GM19328 (cell line): Measurements from ENCODE around the gene FNDC3A.
"Not testable (repeated sequence)": the region's sequence is repeated elsewhere in the genome, so short reads cannot be mapped to it uniquely, and the experiment has no call there.

Experiments used
- ATAC-seq: cut with Tn5 transposase; IDR thresholded peaks from one replicate; pipeline ENCODE4 v1.9.1; 2021; ENCODE audit warnings: mild to moderate bottlenecking, moderate library complexity; ENCODE audit not compliant: unreplicated experiment

FNDC3A gene

GRCh38 chr13:49029570-49029969 lies 53.9 kb downstream of the FNDC3A start:
- no peak for ATAC-seq

- ATAC-seq: no peak
Measured at GRCh38 chr13:49030213-49030612, 54.5 kb downstream of the FNDC3A start.

DNA sequence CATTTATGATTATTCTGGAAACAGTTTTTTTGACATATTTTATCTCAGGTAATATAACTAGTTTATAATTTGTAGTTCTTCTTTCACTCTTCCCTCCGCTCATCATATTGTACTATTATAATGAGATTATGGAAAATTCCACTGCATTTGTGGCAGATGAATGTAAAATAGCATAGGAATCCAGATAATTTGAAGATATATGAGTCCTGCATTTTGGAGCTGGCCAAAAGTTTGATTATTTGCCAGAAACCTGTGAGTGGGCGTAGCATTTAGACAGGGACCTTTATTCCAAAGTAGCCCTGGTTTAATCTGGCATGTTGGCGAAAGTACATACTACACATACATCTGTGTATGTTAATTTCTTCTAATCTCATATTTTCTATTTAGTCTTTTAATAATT lies 65.2 kb downstream of the FNDC3A start:
- ATAC-seq: no peak

DNA sequence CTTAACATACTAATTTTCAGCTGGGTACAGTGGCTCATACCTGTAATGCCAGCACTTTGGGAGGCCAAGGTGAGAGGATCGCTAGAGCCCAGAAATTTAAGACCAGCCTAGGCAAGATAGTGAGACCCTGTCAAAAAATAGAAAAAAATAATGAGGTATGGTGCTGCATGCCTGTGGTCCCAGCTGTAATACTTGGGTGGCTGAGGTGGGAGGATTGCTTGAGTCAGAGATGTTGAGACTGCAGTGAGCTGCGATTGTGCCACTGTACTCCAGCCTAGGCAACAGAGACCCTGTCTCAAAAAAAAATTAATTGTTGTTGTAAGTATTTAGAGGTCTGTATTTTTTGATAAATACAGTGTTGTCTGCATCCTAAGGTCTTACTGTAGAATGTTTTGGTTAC lies 66.8 kb downstream of the FNDC3A start:
- ATAC-seq: no peak

- ATAC-seq: no peak
Measured at GRCh38 chr13:49044008-49044407, 68.3 kb downstream of the FNDC3A start.

DNA sequence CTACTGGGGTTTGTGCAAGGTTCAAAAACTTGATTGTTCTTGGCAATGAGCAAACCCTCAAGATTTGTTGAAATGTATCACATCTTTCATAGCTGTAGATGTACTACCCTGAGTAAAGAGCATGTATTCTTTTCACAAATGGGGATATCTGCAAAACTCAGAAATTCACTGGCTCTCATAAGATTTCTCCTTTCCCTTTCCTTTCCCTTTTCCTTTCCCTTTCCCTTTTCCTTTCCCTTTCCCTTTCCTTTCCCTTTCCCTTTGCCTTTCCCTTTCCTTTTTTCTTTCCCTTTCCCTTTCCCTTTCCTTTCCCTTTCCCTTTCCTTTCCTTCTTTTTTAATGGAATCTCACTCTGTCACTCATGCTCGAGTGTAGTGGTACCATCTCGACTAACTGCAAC lies 69.1 kb downstream of the FNDC3A start:
- ATAC-seq: no peak

- ATAC-seq: no peak
Measured at GRCh38 chr13:49046002-49046401, 70.3 kb downstream of the FNDC3A start.

DNA sequence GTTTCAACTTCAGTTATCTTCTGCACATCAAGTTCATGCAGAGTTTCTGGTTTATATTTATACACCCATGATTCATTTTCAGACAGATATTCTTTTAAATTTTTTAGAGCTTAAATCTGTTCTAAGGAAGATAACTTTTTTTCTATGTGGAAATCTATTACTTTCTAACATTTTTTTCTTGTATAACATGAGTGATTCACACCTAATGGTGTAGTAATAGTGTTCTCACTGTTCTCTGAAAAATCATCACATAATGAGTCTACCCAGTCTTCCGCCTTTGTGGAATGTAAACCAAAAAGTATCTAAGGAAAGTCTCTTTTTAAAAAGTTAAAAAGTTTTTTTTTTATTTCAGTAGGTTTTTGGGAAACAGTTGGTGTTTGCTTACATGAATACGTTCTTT lies 70.8 kb downstream of the FNDC3A start:
- no peak for ATAC-seq

GRCh38 chr13:49052813-49053212 lies 77.1 kb downstream of the FNDC3A start:
- no peak for ATAC-seq

- ATAC-seq: no peak
Measured at GRCh38 chr13:49053215-49053614, 77.5 kb downstream of the FNDC3A start.

GRCh38 chr13:49053906-49054305 lies 78.2 kb downstream of the FNDC3A start:
- ATAC-seq: no peak

- ATAC-seq: no peak
Measured at GRCh38 chr13:49055021-49055420, 79.3 kb downstream of the FNDC3A start.

- no peak for ATAC-seq
Measured at GRCh38 chr13:49057176-49057575, 81.5 kb downstream of the FNDC3A start.

- no peak for ATAC-seq
Measured at GRCh38 chr13:49058761-49059160, 83.0 kb downstream of the FNDC3A start.

DNA sequence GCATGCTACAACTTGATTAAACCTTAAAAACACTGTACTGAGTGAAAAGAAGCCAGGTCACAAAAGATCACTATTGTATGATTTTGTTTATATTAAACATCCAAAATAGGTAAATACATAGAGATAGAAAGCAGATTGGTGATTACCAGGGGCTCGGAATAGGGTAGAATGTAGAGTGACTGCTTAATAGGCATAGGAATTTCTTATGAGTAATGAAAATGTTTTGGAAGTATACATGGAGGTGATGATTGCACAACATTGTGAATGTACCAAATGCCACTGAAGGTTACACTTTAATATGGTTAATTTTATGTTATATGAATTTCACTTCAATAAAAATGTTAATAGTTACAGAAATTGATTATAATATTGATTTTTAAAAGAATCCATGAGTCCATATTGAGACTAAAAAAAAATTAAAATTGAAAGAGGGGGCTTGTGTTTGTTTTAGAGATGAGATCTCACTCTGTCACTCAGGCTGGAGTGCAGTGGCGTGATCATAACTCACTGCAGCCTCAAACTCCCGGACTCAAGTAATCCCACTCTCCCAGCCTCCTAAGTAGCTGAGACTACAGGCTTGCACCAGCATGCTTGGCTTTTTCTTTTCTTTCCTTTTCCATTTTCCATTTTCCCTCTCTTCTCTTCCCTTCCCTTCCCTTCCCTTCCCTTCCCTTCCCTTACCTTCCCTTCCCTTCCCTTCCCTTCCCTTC lies 85.1 kb downstream of the FNDC3A start:
- ATAC-seq: no peak

GRCh38 chr13:49061388-49061752 lies 85.7 kb downstream of the FNDC3A start:
- not testable (repeated sequence) for ATAC-seq

- ATAC-seq: no peak
Measured at GRCh38 chr13:49062297-49062896, 86.7 kb downstream of the FNDC3A start.

GRCh38 chr13:49063011-49063410 lies 87.3 kb downstream of the FNDC3A start:
- ATAC-seq: no peak

GRCh38 chr13:49063497-49063896 lies 87.8 kb downstream of the FNDC3A start:
- no peak for ATAC-seq

GRCh38 chr13:49064476-49064875 lies 88.8 kb downstream of the FNDC3A start:
- no peak for ATAC-seq

DNA sequence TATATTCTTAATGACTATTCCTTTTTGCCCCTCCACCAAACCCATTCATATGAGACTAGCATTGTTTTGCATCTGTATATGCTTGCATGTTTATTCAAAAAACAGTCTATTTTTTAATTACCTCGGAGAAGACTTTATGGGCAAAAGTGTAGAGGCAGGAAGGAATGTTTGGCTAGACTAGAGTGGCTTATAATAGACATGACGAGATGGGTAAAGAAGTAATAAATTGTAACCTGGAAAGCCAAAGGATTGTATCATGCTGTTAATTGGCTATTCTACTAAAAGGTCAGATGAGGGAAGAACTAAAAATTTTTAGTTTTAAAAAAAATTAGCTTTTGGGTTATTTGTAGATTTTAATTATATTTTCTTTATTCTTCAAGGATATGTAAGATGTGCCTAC lies 91.1 kb downstream of the FNDC3A start:
- no peak for ATAC-seq

- not testable (repeated sequence) for ATAC-seq
Measured at GRCh38 chr13:49068498-49068897, 92.8 kb downstream of the FNDC3A start.

GRCh38 chr13:49070021-49070420 lies 94.3 kb downstream of the FNDC3A start:
- not testable (repeated sequence) for ATAC-seq
